HG02943 (cell line): ENCODE results near the gene LRRC4C.

Experiments
- ATAC-seq: cut with Tn5 transposase; IDR thresholded peaks from one replicate; pipeline ENCODE4 v1.9.1; 2021; ENCODE audit warnings: mild to moderate bottlenecking, low read depth, moderate library complexity; ENCODE audit not compliant: unreplicated experiment

LRRC4C gene

GRCh38 chr11:40405614-40406013 is 1053.8 kb downstream of the LRRC4C start:
- ATAC-seq = no peak

DNA sequence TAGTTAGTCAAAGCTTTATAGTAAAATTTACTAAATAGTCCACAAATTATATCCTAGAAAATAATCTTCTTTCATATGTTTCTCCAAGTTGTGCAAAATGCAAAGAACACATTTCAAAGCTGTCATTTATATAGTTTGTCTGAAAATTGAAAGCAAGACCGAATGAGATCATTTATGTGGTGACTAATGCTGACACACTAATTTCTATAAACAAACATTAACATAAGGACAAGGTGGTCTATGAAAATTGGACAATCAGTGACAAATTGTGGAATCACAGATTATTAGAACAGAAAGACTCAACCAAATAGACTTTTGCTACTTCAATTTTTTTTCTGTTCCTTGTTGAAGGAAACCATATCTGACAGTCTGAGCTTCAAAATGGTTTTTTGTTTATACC is 1056.1 kb downstream of the LRRC4C start:
- no peak for ATAC-seq

DNA sequence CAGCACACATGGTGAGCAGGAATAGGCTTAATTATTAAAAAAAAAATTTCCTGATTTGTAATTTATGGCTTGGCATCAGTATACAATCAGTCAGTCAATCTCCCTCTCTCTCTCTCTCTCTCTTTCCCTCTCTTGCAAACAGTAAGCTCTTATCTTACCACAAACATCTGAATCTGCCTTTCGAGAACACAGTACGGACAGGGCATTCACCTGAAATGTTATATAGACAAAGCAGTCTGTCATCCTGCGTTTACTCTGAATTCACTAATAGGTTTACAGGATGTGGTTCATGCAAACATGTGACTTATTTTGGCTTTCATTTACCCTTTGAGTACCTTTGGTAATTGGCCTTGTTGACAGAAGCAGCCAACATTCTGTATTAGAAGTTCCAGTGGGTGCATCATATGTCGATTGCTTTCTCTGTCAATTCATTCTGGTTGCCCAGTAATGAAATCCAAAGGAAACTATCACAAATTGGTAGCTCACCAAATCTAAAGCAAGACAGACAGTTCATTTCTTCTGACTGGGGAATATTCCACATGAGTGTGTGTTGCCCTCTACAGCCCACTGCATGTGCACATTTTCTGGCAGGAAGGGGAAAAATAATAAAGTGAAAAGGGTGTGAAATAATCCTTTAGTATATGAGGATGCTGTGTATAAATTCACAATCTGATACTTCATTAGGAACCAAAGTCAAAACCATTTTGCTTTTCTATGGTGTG is 1058.2 kb downstream of the LRRC4C start:
- ATAC-seq = no peak

DNA sequence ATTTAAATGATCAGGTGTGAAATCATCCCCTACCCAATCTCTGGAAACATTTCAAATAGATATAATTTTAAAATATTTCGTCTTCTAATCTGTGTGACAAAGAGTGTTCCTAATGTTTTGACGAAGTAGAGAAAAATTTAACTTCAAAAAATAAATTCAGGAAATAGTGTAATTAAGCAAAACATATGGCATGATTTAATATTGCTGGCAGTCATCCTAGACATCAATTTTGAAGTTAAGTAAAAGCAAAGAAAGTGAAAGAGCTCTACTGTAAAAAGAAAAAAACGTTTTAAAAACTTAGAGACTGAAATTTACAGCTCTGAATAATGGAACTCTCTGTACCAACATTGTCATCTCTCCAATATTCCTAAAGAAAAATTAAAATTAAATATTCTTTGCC is 1062.3 kb downstream of the LRRC4C start:
- ATAC-seq = no peak

DNA sequence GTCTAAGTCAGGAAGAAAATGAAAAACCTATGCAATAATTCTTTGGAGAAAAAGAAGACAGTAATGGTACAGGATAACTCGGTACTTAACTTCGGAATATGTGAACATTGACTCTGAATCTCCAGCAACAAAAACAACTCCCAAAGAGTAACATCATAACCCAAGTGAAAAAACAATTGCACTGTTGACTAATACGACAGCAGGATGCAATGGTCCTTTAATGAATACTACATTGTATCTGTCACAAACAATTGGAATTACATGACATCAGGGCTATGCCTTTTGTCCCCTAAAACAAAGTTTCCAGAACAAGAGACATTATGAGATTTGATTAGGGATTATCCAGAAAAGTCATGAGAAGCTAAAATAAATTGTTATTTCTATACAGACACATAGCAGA is 1065.9 kb downstream of the LRRC4C start:
- ATAC-seq = no peak

DNA sequence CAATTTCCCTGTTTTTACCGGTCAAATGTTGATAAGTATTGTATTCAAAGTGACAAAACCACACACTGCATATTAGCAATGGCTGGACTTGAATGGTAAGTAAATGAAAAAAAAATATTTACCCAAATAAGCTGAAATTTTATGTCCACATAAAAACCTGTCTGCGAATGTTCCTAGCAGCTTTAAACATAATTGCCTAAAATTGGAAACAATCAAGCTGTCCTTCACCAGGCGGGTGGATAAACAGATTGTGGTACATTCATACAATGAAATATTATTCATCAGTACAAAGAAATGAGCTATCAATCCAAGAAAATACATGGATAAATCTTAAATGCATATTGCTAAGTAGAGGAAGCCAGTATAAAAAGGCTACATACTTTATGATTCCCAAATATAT is 1067.8 kb downstream of the LRRC4C start:
- no peak for ATAC-seq

- no peak for ATAC-seq
Measured at GRCh38 chr11:40388097-40388818, 1071.2 kb downstream of the LRRC4C start.

DNA sequence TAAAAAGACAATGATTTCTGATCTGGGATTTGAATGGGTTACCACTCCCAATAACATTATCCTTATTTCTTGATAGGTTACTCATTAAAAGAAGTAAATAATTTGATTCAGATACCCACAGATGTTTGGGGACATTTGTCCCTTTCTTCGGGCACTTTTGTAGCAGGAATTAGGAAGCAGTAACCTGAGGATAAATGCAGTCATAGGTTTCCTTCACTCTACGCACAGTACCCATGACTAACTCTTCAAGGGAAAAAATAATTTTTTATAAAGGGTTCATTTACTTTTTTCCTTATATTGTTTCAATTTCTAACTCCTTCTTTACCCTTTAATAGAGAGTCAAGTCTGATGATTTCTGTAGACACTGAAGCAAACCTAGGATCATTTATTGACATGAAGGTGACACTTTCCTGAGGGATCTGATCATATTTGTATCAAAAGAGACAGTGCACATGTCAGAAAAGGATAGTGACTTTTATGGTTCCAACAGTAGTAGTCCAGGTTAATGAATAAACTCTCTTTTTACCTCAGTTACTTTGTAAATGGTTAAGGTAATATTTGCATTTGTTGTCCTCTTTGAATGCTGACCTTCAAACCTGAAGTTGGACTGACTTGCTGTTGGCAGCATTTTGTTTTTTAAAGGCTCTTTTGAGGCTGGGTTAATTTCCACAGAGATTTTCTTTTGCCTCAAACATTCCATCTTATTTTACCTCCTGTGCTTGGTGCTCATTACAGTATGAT is 1072.0 kb downstream of the LRRC4C start:
- ATAC-seq = no peak

DNA sequence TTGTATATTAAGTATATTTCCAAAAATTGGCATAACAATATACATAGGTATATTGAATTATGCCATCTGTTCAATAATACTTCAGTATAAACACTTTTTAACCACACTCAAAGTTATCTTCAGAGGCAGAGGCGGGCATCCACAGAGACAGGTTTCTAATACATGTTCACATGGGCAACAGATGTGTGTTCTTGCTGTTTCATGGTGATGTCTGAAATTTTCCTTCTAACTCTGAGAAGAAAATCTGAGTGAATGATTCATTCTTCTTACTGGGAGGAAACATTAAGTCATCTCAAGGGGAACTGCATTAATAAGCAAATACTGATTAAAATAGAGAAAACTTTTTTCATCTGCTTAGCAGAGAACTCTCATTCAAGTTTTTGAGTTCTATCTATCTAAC is 1074.5 kb downstream of the LRRC4C start:
- ATAC-seq = no peak

DNA sequence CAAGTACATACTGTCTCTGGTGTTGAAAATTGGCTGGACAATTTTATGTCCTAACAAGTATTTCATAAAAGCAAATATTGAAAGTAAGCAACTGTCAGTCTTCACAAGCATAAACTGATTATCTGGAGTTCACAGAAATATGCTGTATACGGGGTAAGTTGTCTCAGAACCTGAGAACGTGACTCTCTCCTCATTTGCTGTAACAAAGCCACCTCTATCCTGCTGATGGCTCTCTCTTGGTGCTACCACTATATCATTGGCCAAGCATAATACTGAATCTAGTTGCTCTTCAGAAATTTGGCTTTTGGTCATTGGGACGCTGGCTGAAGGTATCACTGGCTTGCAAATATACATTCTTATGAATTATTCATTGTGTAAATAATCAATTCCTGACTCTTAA is 1078.0 kb downstream of the LRRC4C start:
- ATAC-seq = no peak

- ATAC-seq = no peak
Measured at GRCh38 chr11:40380835-40381234, 1078.6 kb downstream of the LRRC4C start.

DNA sequence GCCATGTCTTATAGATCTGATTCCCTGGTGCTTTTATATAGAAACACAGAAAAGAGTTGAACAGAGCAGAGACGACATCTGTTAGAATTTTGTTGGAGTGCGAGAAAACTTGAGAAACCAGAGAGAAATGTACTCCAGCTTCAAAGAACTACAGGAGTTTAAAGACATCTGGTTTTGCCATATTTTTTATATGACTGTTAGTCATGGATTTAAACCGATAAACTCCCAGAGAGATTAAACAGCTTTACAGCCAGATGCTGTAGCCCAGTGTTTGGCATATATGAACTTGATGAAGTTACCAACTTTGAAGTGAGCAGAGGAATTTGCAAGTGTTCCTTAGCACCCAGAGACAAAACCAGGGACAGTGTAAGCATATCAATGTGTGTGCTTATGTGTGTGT is 1083.1 kb downstream of the LRRC4C start:
- ATAC-seq = no peak

GRCh38 chr11:40370821-40371616 is 1088.4 kb downstream of the LRRC4C start:
- no peak for ATAC-seq

DNA sequence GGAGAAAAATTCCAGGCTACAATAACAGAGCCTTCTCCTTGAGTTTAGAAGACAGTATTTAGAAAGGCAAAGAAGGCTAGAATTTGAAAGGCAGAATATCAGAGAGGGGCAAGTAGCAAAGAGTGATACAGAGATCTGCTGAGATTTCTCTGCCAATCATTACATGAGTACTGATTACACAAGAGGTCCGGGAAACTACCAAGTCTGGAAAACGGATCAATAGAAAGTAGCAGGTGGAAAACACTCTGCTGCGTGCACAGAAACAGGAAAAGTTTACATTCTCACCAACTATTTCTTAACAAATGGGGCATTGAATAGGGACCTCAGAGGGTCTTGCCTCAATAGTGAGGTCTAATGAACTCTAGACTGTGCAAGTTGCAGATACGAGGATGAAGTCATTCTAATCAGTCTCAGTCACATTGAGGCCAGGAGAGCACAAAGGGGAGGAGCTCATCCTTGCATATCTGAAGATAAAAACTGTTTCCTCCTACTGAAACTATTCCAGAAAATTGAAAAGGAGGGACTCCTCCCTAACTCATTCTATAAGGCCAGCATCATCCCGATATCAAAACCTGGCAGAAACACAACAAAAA is 1099.2 kb downstream of the LRRC4C start:
- no peak for ATAC-seq

DNA sequence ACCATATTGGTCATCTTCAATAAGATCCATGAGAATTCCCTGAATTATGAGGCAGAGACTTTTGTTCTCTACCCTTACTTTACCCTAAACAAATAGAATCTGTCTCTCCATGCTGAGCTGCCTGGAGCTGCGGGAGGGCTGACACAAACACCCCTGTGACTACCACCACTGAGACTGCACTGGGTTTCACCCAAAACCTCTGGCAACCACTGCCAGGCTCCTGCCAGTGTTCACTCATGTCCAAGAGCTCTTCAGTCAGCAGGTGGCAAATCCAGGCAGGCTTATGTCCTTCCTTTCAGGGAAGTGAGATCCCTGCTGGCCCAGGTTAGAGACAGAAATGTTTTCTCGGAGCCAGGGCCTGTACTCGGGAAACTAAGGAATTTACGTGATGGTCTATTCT is 1105.3 kb downstream of the LRRC4C start:
- no peak for ATAC-seq

DNA sequence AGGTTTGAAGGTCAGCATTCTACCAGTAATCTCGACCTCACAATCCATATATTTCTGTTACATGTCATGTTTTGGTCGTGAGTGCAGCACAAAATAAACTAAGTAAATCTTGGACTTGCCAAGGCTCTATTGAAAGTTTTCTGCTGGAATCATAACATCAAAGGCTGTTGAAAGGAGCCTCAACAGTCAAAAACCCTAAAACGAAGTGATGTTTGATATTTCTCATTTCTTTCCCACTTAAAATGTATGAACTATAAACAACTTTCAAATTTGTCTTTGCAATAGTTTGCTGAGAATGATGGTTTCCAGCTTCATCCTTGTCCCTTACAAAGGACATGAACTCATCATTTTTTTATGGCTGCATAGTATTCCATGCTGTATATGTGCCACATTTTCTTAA is 1118.5 kb downstream of the LRRC4C start:
- no peak for ATAC-seq

DNA sequence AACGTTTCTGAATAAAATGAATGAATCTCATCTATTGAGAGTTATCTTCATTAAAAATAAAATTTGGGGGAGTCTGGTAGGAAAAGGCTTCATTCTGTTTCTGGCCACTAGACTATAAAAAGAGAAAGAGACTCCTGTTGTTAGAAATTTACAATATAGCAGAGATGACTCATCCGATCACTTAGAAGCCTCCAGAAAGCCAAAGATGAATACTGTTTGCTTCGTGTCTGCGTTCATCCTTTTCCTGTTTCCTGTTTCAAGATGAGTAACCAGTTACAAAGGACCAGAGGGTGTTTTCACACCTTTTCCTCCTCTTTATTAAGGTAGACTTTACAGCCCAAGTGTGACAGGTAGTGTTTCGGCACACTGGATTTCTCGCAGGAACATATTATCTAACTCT is 1120.7 kb downstream of the LRRC4C start:
- ATAC-seq = no peak

DNA sequence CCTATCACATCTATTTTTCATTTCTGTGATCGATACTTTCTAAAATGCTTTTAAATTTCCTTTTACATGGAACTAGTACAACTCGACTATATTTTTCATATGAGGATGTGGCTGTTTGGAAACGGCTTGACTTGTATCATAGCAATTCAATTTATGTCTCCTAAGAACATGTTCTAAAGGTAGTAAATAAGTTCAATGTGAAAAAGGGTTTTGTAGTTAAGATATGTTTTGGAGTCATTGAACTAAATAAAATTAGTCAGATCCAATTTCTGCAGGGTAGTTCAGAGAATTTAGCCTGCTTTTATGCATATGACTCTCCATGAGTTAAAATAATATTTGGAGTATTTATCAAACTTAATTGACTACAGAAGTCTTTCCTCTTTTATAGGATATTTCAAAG is 1121.4 kb downstream of the LRRC4C start:
- no peak for ATAC-seq

GRCh38 chr11:40337118-40337517 is 1122.3 kb downstream of the LRRC4C start:
- no peak for ATAC-seq

- ATAC-seq = no peak
Measured at GRCh38 chr11:40328890-40329614, 1130.4 kb downstream of the LRRC4C start.
